ENCODE measurements around the gene TUBB4A. TPM values are rescaled to one million over a fixed set of nuclear protein-coding genes. Genes with fewer than 3 reads are reported as not detected.

The TUBB4A gene
- polyA plus RNA-seq, 1 donor from 2014 or later, result 17.8 TPM

- no peaks in the 10 kb centered on the region for H3K9me3 ChIP-seq (ENCODE audit: low read length)
- no peak overlapping the region for H3K4me2 ChIP-seq (ENCODE audit: low read length)
- H3K27ac ChIP-seq (ENCODE audit: low read length), result no peak overlapping the region
- no peaks in the 10 kb centered on the region for H3K36me3 ChIP-seq (ENCODE audit: insufficient read depth, low read length)
- H3K27me3 ChIP-seq (ENCODE audit: insufficient read depth, low read depth, low read length), result peaks cover 33% of the 10 kb centered on the region
- no peak for TF ChIP-seq RAD21 (conservative IDR thresholded peaks at IDR 0.05)
- no peak for TF ChIP-seq TAF1 (IDR thresholded peaks at IDR 0.05; ENCODE audit: low read depth)
- no peak for TF ChIP-seq EP300 (conservative IDR thresholded peaks at IDR 0.05; ENCODE audit: poor library complexity, severe bottlenecking)
- TF ChIP-seq REST (IDR thresholded peaks at IDR 0.05; ENCODE audit: borderline replicate concordance), result no peak
- no peak for TF ChIP-seq CTCF (IDR thresholded peaks at IDR 0.05; ENCODE audit: poor library complexity, severe bottlenecking)
- no peak for TF ChIP-seq SMC3 (conservative IDR thresholded peaks at IDR 0.05; ENCODE audit: poor library complexity)
- no peak for TF ChIP-seq POLR2AphosphoS5 (IDR thresholded peaks at IDR 0.05)
- TF ChIP-seq EZH2 (IDR thresholded peaks at IDR 0.05; ENCODE audit: borderline replicate concordance, insufficient read depth, low read length, poor library complexity, severe bottlenecking), result no peak
- no peak for TF ChIP-seq MXI1 (conservative IDR thresholded peaks at IDR 0.05; ENCODE audit: poor library complexity, severe bottlenecking)
- H3K9ac ChIP-seq (ENCODE audit: low read length), result peak overlapping the region; percentile 78
- no peaks in the 10 kb centered on the region for H3K9me2 ChIP-seq (ENCODE audit: insufficient read depth, low read length)
- no peak overlapping the region for H2AFZ ChIP-seq (ENCODE audit: low read depth, low read length)
- no peaks in the 10 kb centered on the region for H3K79me2 ChIP-seq (replicated peaks; ENCODE audit: insufficient read depth, low read length)
- peak overlapping the region; percentile 85 for H3K4me3 ChIP-seq (ENCODE audit: low read length)
- no peaks in the 10 kb centered on the region for H3F3A ChIP-seq (ENCODE audit: insufficient read depth, low read length, poor library complexity, severe bottlenecking)
- no peaks in the 10 kb centered on the region for H4K20me1 ChIP-seq (ENCODE audit: insufficient read depth)
Observed at GRCh38 chr19:6531956-6532243, 29.8 kb upstream of the TUBB4A start.

- no peak for TF ChIP-seq SMC3 (conservative IDR thresholded peaks at IDR 0.05; ENCODE audit: poor library complexity)
- TF ChIP-seq EZH2 (IDR thresholded peaks at IDR 0.05; ENCODE audit: borderline replicate concordance, insufficient read depth, low read length, poor library complexity, severe bottlenecking), result no peak
- TF ChIP-seq REST (IDR thresholded peaks at IDR 0.05; ENCODE audit: borderline replicate concordance), result no peak
- Histone ChIP-seq H3K79me2 (replicated peaks; ENCODE audit: insufficient read depth, low read length) (no peaks in the 10 kb centered on the region), H3K27me3 (ENCODE audit: insufficient read depth, low read depth, low read length) (peaks cover 33% of the 10 kb centered on the region), H3F3A (ENCODE audit: insufficient read depth, low read length, poor library complexity, severe bottlenecking) (no peaks in the 10 kb centered on the region), H3K9me3 (ENCODE audit: low read length) (no peaks in the 10 kb centered on the region), H3K9ac (ENCODE audit: low read length) (peak overlapping the region; percentile 78), H4K20me1 (ENCODE audit: insufficient read depth) (no peaks in the 10 kb centered on the region), H2AFZ (ENCODE audit: low read depth, low read length) (no peak overlapping the region), H3K36me3 (ENCODE audit: insufficient read depth, low read length) (no peaks in the 10 kb centered on the region), H3K27ac (ENCODE audit: low read length) (no peak overlapping the region), H3K4me2 (ENCODE audit: low read length) (peak overlapping the region; percentile 65), H3K9me2 (ENCODE audit: insufficient read depth, low read length) (no peaks in the 10 kb centered on the region), H3K4me3 (ENCODE audit: low read length) (peak overlapping the region; percentile 85)
Observed at GRCh38 chr19:6531163-6531955, 29.2 kb upstream of the TUBB4A start.

All from neural cell (in vitro differentiated cells).